GM18507 (cell line): Measurements from ENCODE around the gene EHF.

Experiments
- DNase-seq: peaks from one replicate; pipeline ENCODE4 v3.0.0; 2011; ENCODE audit warnings: low read depth; ENCODE audit not compliant: insufficient read length; ENCODE audit errors: extremely low spot score
- FAIRE-seq: peaks from 2 replicates; lab custom pipeline; 2011; peaks lifted over from hg19 to GRCh38; lab: Jason Lieb, UNC

Gene EHF

DNA sequence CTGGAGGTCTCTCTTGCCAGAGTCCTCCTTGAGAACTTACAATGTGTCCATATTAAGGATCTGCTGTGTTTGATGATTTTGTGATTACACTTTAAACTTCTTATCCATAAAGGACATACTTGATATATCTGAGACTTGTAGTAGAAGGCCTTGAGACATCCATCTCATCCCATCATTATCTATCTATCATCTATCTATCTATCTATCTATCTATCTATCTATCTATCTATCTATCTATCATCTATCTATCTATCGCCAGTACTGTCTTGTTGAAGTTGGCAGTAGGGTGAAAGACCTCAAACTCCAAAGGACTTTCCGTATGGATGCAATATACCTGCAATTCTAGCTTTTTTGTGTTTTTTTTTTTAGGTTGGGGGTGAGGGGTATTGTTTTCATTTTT lies 2.5 kb upstream of the EHF start:
- DNase-seq (no peak), FAIRE-seq (no peak)

DNA sequence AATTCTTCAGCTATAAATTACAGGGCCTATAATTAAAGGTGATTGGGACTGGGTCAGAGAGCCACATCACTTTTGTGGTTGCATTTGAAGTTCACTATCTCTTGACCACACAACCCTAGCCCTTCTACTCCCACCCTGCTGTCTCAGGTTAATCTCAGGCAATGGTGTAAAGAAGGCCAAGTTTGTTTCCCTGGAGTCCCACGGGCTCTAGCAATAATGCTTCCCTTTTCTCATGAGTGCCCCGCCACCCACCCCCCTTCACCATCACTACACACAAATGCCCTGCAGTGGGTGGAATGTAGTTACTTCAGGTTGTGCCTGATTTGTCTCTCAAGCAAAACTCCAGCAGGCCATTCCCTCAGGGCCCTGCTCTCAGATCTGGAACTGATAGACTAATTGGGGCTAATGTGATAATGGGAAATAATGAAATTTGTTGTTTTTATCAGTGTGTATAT lies 1.8 kb upstream of the EHF start:
- DNase-seq (no peak), FAIRE-seq (no peak)

DNA sequence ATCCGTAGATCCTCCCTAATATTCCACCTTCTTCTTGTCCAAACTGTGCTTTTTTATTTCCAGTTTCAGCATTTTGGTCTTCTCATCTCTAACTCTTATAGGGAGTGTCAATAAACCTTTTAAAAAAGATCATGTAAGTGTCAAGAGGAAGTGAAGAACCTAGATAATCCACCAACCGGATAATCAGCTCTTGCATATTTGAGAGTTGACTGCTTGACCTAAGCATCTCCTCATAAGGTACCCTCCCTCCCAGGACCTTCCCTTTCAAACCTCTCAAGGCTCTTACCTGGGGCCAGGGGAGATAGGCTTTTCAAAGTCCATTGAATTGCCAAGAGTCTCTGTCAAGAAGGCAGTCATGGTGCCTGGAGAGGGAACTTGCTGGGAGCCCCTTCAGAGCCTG lies 691 bp upstream of the EHF start:
- DNase-seq = no peak

DNA sequence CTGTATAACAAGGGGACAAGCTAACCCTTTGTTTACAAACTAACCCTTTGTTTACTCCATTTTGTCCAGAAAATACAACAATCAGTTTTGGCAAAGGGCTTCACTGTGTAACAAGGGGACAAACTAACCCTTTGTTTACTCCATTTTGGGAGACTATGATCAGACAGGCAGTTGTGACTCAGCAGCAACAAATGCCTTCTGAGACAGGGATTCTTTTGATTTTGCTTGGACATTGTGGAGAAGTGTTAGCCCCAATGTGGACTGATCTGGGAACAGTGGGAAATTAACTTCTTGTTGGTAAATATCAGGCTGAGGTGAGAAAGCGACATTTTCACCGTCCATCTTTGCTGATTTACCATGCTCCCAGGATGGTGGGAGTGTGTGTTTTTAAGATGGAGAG lies 983 bp downstream of the EHF start:
- DNase-seq (no peak), FAIRE-seq (no peak)

More for the DNA sequence above, 691 bp upstream of the EHF start:
- FAIRE-seq = no peak

DNA sequence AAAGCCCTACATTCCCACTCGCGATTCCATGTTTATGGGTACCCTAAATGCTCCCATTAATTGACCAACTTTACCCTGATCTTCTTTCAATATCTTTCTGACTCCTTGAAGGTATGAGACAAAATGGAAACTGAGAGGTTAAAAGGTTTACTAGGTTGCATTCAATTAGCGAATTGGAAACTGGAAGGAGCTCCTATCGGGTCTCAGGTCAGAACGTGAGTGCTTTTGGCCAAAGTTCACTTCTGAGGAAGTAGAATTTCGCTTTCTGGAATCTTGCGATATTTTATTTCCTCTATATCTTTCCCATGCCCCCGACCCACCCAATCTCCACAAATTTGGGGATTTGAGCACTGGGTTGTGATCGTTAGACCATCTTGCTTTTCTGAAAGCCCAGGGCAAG lies 2.6 kb downstream of the EHF start:
- DNase-seq (no peak), FAIRE-seq (no peak)

DNA sequence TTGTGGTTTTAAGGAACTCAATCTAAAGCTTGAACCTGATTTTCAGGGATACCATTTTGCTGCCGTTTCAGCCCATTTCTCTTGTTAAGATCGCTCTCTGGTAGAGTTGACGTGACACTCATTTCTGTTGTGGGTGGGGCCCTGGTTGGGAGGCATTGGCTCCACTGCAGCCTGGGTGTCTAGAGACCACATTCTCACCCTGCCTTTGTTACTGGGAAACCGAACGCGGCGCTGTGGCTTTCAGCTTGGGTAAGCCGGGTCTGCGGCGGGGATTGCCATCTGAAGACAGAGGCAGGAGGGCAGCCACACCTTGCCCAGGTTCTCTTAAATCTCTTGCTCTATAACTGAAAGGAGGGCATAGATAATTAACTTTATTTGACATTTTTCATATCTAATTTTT lies 3.2 kb downstream of the EHF start:
- DNase-seq (peak; percentile 17), FAIRE-seq (peak; percentile 78)

DNA sequence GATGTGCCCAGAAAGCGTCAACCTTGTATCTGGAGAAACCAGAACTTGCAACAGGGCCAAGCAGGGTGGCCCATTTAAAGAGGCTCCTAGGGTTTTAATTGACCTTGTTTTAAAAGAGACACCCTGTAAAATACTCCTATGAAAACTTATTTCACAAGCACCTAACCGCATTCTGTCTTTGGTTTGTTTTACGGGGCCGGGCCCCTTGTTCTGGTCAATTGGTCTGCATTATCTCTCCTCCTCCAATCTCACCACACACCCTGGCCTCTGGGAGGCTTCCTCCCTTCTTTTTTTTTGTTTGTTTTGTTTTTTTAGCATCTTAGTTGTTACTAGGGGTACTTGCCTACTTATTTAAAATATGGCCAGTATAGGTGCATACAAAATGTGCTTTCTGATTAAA lies 4.7 kb downstream of the EHF start:
- DNase-seq (no peak), FAIRE-seq (no peak)

DNA sequence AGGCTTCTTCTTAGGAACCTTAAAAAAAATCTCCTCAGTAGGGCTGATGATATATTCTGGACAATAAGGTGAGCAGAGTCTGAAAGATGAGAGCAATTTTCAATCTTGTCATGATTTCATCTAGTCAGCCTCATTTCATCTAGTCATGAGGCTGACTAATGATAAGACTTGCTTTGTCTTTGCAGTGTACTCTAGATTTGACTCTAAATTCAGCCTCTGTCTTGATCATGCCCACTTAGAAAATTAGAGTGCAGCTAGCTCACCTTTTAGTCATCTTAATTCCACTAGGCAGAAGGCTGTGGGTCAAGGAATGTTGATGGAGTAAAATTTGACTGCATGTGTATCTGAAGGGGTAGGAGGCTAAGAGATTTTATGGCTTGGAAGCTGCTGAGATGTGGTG lies 5.5 kb downstream of the EHF start:
- FAIRE-seq (no peak), DNase-seq (no peak)

DNA sequence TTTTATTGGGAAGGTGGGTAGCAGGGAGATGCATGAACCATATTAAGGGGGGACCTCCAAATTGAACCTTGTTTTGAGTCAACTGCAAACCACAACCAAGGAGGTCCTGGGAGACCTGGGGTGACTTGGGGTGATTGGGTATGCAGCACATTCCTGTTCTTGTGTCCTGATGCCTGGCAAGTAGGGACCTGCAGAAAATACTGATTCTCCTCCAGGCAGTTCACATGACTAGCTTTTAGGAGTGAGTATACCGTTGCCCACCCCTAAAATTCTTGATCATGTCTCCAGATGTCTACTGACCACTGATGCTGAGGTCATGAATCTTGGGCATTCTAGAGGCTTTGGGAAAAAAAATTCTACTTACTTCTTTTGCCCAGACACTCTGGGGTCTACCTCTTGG lies 6.3 kb downstream of the EHF start:
- no peak for DNase-seq
- FAIRE-seq = no peak

DNA sequence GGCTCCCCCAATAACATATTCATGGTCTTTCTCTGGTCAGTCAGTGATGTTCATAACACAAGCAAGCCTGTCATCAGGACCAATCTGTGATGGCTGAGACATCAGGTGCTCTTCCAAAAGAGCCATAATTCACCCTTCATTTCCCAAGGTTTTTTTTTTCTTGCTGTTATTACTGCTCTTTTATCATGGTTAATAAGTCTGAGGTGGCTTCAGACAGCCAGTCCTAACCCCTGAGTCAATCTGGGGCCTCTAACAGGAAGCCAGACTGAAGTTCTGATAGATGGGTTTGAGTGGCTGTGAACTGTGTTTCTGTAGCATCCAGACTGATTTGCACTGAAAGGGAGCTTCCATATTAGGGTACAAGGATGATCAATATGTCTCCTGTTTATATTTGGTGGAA lies 8.8 kb downstream of the EHF start:
- no peak for FAIRE-seq

DNA sequence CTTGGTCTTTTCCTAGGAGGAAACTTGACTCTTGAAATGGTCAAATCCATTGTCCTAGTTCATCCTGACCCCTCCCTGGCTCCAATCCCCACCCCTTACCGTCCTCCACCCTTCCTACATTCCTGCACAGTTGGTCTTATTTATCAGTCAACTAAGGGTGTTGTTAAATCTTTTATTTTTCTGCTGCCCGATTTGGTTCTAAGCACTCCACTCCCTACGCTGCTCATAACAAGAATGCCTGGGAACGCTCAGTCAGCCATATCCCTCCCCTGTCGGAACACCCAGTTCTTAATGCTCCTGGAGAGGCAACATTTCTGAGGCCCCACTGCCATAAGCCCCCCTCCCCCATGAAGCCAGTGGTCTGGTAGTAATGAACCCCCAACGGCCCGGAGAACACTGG lies 9.7 kb downstream of the EHF start:
- no peak for FAIRE-seq
- no peak for DNase-seq

More for the DNA sequence above, 8.8 kb downstream of the EHF start:
- no peak for DNase-seq

DNA sequence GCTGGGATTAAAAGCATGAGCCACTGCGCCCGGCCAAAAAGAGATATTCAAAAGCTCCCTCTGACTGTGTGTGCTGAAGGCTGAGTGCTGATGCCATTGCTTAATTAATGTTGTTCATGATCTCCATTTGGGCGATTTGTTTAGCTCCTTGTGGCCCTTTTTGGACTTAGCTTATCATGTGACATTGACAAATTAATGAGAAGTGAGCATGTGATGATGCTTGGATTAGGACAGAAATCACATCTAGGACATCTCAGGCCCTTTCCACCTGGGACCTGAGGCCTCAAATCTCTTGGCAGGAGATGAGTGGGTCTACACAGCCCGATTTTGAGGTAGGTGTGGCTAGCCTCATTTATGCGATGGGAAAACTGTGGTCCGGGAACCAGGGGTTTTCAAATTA lies 10.4 kb downstream of the EHF start:
- FAIRE-seq = no peak
- no peak for DNase-seq

DNA sequence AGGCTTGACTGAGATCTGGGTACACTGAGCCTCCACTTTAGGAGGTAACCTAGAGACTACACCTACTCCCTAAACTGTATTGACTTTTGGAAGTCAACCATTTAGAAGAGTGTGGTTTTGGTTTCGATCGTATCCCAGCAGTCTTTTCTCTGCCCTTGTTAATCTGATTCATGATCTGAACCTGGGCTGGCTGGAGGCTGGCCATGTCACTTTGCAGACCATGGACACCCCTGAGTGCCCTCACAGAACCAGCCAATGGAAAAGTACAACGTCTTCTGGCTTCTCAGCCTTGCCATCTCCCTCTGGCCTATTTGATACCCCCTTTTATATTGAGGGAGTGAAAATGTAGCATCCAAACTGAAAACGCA lies 10.8 kb downstream of the EHF start:
- FAIRE-seq (no peak), DNase-seq (no peak)

DNA sequence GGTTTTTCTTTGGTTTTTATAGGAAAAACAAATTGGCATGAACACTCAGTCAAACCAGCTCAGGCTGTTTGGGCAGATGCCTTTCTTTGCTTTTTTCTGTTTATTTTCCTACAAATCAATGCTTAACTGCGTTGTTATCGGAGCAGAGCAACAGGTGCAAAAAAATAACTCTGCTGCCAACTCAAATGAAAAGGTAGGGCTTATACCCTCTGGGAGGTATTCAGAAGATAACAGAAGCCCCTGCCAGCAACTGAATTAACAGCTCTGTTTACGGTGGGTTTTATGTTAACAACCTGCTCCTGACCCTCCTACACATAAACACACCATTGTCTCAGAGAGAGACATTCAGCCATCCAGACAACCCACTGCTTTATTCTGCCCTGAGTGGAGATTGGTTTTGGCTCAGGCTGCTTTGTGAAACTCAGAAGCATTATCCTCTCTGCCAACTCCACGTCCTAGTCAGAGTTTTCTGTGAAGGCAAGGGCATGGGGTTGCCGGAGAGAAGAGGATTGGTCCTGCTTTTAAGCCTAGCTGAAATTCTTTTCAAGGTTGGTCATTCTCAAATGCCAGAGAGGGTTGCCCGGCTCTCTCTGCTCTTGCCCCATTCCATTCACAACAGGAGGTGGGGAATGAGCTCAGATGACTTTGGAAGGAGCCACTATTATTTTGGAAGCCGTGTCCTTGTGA lies 11.4 kb downstream of the EHF start:
- DNase-seq (no peak), FAIRE-seq (no peak)

DNA sequence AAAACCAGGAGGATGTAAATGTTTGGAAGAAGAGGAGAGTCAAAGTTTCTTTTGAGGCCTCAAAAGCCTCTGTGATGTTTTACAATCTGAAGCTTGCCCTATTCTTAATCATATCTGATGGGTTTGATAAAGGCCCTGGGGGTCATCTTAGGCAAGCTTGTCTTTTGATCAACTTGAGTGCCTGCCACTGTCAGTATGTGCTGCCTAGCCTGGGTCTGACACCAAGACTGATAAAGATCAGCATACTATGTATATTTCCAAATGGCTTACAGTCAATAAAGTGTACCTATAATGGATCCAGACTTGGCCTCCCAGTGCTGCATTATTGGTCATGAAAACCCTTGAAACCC lies 12.7 kb downstream of the EHF start:
- DNase-seq (no peak), FAIRE-seq (no peak)

DNA sequence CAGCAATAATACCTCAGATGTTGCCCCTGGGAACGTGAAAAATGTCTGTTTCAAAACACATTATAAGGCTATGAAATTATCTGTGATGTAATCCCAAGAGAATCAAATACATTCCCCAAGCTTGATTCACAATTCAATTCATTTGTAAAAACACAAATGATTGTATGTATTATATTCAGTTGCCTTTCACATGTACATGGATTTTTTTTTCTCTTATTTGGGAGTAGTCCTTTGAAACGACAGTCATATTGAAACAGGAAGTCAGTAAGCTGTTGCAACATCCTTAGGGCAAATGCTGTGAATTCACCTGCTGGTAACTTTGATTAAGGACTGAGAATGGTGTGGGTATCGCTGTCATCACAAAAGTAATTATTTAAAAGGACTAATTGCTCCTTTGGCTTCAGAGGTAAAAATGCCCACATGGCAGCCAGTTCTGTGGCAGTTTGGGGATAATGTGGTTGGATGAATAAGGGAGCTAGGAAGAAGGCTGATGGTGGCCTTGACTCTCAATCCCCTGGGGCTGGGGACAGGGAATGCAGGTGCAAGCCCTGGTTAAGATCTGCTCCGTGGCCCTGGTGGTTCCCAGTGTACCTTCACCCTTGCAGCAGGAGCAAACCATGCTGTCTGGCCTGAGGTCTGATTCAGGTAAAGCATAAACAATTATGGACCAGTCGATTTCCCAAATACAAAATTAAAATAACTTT lies 13.2 kb downstream of the EHF start:
- peak; percentile 66 for FAIRE-seq
- peak; percentile 25 for DNase-seq

DNA sequence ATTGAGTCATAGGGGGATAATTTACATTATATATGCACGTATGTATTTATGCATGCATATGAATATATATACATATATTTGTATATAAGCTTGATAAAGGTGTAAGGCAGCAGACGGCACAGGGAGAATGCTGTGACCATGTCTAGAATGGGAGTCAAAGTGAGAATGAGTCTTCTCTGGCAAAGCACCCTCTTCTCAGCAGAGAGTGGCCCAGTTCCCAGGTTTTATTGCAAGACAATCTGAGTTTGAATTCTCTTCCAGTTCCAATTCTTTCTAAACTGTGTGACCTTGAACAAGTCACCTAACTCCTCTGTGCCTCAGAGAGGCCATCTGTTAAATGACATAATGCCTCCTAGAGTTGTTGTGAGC lies 13.8 kb downstream of the EHF start:
- FAIRE-seq (no peak), DNase-seq (no peak)

DNA sequence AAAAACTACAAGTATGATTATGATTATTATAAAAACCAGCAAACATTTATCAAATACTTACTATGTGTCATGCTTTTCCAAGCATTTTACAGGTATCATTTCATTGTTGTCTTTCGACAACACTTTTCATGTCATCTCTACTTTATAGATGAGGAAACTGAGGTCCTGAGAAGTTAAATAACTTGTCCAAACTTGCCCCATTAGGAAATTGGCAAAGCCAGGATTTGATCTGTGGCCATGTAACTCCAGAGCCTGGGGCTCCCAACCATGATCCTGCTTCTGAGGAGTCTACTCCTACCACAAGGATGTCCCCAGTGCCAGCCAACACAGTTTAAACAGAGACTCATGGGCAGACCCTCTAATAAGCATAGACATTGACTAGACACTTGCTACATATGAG lies 15.2 kb downstream of the EHF start:
- FAIRE-seq (no peak), DNase-seq (no peak)

DNA sequence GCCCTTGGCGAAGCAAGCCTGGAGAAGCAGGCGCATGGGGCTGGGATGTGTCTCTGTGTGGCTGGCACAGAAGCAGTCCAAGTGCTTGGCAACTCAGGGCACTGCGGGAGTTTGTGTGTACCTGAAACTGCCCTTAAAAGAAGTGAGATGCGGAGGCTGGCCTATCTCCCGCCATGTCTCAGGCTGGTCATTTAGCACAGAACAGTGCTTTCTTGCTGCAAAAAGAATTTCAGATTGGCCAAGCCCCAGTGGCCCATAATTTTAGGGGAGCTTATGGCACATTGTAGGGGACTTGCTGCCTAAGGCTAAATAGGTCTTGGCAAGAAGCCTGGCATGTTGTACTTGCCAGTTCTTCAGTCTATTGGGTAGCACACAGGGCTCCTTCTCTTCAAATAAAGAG lies 16.4 kb downstream of the EHF start:
- FAIRE-seq = no peak
- no peak for DNase-seq

DNA sequence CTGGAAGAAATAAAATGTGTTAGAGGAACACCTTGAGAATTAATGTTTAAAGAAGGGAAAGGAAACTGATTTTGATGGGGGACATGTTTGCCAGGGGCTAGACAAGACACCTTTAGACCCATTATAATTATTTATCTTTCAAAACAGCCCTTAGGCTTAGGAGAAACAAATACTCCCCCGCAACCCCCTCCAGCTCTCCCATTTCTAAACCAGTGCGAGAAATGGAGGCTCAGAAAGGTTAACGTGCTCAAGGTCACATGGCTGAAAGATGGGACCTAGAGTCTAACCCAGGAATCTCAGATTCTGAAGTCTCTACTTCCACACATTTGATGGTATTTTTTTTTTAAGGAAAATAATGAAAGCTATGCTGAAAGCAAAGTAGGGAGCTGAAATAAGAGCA lies 18.0 kb downstream of the EHF start:
- no peak for FAIRE-seq
- DNase-seq = no peak

DNA sequence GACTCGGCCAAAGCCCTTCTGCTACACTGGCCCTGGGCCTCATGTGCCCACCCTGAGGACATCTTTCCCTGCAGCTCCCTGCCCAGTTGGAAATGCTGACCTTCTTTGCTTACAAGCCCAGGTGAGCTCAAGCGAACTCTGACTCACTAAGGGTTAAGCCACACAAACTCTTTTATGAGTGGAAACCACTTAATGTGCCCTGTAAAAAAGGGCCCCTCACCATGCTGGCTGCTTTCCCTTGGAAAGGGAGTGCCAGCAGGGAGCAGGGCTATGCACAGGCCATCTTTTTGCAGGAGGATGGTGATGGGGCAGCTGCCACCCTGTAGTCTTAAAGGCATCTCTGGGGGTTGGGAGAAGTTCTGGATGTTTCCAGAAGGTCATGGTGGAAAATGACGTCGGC lies 18.7 kb downstream of the EHF start:
- no peak for FAIRE-seq
- DNase-seq = no peak
